Activated CD8-positive, alpha-beta memory T cell treated with anti-CD3 and anti-CD28 coated beads for 48 hours (primary cell): Measurements from ENCODE around the gene MTF2.

ENCODE experiments used
- DNase-seq, 3 experiments: peaks; one replicate each; pipeline ENCODE4 v3.0.0-alpha.2; 2020; ENCODE audit warnings: low read depth in 2 of 3, low spot score in 2 of 3

Gene MTF2

GRCh38 chr1:93082313-93082712, 3.2 kb downstream of the MTF2 start:
- no peak for DNase-seq

GRCh38 chr1:93083979-93084378, 4.9 kb downstream of the MTF2 start:
- DNase-seq: no peak

DNA sequence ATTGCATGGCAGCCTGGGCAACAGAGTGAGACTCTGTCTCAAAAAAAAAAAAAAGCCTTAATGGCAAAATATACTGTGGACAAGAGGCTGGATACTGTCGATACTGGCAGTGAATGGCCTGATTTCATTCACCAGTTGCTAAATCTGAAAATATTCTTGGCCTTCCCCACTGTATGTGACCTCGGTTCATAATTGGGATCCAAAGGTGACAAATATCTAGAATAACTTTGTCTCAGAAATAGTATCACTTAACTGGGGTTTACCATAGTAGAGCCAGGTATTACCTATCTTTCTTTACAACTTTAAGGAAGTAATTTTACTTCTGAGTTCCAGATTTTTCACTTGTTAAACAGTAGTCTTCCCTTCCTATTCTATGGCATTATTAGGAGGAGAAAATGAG, 8.4 kb downstream of the MTF2 start:
- no peak for DNase-seq

DNA sequence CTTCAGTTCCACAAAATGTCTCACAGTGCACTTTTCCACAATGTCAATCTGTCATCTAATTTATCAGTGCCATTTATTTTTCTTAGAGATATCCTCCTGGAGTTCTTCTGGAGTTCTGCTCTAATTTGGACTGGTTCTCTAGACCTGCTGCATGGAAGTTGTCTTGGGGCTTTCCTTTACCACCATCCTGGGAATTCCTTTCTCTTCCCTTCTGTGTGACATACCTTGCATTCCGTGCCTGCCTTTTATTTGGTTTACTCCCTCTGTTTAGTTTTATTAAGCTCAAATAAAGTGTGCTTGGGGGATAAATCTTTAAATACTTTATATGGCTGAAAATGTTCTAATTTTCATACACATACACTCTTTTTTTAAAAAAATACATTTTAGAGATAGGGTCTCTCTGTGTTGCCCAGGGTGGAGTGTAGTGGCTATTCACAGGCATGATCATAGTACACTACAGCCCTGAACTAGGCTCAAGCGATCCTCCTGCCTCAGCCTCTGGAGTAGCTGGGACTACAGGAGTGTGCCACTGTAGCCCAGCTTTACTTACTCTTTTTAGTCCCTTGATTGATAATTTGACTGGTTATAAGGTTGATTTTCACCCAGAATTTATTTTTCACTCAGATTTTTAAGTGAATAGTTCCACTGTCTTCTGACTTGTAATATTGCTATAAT, 14.4 kb downstream of the MTF2 start:
- DNase-seq: no peak

- no peak for DNase-seq
These were observed 16.9 kb downstream of the MTF2 start for GRCh38 chr1:93095804-93096585.

GRCh38 chr1:93102142-93102541, 23.1 kb downstream of the MTF2 start:
- DNase-seq: no peak

- DNase-seq: no peak
These were observed 27.1 kb downstream of the MTF2 start for GRCh38 chr1:93106226-93106625.

DNA sequence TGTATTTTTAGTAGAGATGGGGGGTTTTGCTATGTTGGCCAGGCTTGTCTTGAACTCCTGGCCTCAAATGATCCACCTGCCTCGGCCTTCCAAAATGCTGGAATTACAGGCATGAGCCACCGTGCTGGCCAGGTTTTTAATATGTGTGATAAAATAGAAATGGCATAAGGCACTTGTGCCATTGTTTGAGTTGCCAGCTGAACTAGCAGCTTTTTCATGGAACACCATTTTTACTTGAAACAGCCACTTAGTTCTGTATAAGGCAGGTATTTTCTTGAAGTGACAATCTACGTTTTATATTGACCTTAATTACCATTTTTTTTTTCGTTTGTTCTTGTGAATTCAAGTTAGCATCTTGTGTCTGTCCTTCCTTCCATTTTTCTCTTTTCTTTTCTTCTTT, 28.3 kb downstream of the MTF2 start:
- DNase-seq: no peak

DNA sequence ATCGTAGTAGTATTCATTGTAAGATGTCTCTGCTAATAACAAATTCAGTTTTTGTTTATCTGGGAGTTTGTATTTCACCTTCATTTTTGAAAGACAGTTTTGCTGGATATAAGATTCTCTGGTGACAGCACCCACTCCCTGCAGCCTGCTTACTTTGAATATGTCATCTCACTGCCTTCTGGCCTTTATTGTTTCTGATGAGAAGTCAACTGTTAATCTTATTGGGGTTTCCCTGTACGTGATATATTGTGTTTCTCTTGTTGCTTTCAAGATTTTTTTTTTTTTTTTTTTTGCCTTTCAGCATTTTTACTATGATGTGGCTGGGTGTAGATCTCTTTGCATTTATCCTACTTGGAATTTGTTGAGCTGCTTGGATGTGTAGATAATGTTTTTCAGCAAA, 29.3 kb downstream of the MTF2 start:
- no peak for DNase-seq

DNA sequence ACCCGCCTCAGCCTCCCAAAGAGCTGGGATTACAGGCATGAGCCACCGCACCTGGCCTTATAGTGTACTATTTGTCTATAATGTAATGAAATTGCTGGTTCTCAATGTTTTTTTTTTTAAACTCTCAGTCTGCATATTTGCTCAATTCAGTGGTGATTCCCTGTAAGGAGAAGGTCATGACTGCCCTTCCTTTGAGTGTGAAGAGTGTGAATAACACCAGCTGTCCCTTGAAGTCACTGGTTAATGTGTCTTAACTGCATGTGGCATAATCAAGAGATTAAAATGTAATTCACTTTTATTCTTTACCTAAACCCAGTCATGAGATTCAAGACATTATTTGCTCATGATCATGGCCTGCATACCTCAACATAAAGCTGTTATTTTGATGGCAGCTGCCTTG, 30.5 kb downstream of the MTF2 start:
- DNase-seq: no peak

DNA sequence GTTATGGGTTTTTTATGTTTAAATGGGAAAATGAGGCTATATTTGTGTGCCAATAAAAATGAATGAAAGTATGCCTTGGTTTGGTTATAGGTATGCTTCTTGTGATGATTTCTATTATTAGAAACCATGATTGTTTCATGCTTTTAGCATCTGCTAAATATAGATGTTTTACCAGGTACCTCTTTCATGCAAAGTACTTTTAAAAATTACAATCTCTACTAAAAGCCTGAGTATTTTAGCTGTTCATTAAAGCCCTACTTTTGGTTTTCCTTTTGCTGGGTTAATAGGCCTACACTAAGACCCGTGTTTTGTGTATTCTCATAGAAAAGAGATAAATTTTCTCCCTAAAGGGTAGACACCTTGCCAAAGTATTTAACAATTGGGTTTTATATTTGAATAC, 32.0 kb downstream of the MTF2 start:
- no peak for DNase-seq

DNA sequence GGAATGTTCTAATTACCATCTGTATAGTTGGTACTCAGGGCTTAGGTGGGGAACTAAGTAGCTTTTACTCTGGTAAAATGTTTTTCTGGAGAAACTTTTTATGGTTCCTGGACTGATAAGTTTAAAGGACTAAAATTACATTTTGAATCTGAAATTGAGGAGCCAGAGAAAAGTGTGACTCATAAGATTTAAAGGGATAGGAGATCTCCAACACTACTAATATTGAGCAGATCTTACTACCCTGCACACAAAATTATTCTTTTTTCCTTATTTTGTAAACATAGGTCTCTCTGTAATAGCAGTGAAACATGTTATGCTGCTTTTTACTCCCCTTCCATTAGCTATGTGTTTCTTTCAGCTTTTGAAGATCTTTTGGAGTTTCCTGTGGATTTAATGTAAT, 32.5 kb downstream of the MTF2 start:
- no peak for DNase-seq

DNA sequence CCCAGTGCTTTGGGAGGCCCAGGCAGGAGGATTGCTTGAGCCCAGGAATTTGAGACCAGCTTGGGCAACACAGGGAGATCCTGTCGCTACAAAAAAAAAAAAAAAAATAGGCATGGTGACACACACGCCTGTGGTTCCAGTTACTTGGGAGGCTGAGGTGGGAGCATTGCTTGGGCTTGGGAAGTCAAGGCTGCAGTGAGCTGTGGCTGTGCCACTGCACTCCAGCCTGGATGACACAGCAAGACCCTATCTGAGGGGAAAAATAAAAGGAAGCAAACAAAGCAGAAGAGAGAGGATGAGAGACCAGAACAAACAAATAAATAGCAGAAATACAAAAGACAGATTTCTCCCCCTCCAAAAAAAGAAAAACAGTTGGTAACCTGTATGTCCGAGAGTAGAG, 34.0 kb downstream of the MTF2 start:
- no peak for DNase-seq

DNA sequence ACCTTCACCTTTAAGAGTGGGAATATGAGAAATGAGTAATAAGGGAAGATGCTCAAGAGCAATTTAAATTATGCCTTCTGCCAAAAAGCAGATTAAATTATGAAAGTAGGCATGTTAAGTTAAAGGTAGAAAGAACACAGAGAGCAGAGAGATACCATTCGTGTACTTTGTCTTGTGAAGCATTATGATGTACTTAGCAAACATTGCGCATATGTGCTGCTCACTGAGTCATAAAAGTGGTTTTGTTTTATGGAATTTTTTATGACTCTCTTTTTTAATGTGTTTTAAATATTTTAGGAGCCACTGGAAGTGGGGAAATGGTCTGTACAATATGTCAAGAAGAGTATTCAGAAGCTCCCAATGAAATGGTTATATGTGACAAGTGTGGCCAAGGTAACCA, 35.3 kb downstream of the MTF2 start:
- DNase-seq: no peak

GRCh38 chr1:93120614-93121013, 41.5 kb downstream of the MTF2 start:
- no peak for DNase-seq

DNA sequence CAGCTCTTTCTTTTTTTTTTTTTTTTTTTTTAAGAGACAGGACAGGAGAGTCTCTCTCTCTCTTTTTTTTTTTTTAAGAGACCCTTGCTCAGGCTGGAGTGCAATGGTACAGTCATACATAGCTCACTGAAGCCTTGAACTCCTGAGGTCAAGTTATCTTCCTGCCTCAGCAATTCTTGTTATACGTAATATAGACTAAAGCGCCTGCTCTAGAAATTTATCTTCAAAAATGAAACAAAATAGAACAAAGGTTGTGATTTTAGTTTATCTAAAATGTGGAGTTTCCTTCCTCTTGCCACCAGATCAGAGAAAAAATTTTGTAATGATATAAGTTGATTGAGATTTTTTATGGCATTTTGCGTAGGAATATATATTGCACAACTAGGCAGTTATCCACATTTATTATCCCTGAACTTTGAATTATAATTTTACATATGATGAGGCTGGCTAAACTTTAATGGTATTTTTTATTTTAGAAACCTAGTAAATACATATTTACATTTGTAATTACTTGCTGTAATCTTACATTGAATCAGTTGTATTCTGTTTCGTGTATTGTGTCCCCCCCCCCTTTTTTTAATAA, 44.2 kb downstream of the MTF2 start:
- no peak for DNase-seq

- DNase-seq: no peak
These were observed 45.7 kb downstream of the MTF2 start for GRCh38 chr1:93124556-93125355.

DNA sequence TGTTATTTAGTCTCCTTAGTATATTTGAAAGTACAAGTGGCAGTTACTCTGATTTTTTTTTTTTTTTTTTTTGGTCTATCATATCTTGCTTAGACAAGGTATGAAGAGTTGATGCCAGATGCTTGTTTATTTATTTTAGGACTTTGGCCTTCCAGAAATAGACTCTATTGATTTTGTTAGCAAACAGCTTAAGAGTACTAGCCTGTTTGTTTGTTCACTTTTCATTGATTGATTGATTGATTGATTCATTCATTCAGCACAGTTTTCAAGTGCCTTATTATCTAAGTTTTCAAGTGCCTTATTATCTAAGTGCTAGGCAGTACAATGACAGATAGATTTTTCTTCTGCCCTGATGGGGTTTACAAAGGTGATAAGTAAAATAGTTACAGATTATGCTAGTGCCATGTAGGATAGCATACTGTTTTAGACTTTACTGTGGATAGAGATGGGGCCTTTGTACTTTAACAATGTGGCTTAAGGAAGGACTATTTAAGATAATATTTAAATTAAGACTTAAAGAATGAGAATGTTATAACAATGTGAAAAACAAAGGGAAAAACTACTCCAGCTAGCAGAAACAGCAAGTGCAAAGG, 50.5 kb downstream of the MTF2 start:
- no peak for DNase-seq

GRCh38 chr1:93132638-93133037, 53.6 kb downstream of the MTF2 start:
- DNase-seq: no peak

- DNase-seq: no peak
These were observed 57.4 kb downstream of the MTF2 start for GRCh38 chr1:93136445-93136844.

- no peak for DNase-seq
These were observed 58.7 kb downstream of the MTF2 start for GRCh38 chr1:93137604-93138292.
